OCI-LY1 (cell line): ENCODE data around the gene SNRPE.

Source experiments
- CTCF ChIP-seq: fragments of 200-600 bp; sonication (generic), shearing (Covaris generic); IDR thresholded peaks from 2 replicates; pipeline ENCODE4 v1.5.1; 2017; ENCODE audit warnings: mild to moderate bottlenecking, antibody characterized with exemption, low read length, moderate library complexity, mixed read lengths
- EZH2 ChIP-seq: fragments of 200-600 bp; sonication (generic), shearing (Covaris generic); IDR thresholded peaks from 2 replicates; pipeline ENCODE4 v1.8.0; 2017; ENCODE audit warnings: borderline replicate concordance, mixed run types, mild to moderate bottlenecking, antibody characterized with exemption, low read length, moderate library complexity, mixed read lengths

- TF ChIP-seq CTCF = no peak
- TF ChIP-seq EZH2 = no peak
Observed at GRCh38 chr1:203899869-203900714, 38.7 kb downstream of the SNRPE start.
